Rectal smooth muscle tissue (tissue), 1 donor: ENCODE measurements around the gene TMEM135.
"Not testable (repeated sequence)": the region's sequence is repeated elsewhere in the genome, so short reads cannot be mapped to it uniquely, and the experiment has no call there.

Source experiments
- H3K27ac ChIP-seq: one replicate; pipeline ENCODE4 v1.7.0; 2013; ENCODE audit warnings: low read depth, low read length, inconsistent platforms
- H3K27me3 ChIP-seq: one replicate; pipeline ENCODE4 v1.7.0; 2013; ENCODE audit warnings: low read length; ENCODE audit not compliant: control insufficient read depth, insufficient read depth
- H3K36me3 ChIP-seq: one replicate; pipeline ENCODE4 v1.7.0; 2013; ENCODE audit warnings: low read length; ENCODE audit not compliant: control insufficient read depth, insufficient read depth
- H3K4me1 ChIP-seq: one replicate; pipeline ENCODE4 v1.7.0; 2013; ENCODE audit warnings: low read length; ENCODE audit not compliant: control insufficient read depth, insufficient read depth
- H3K4me3 ChIP-seq: one replicate; pipeline ENCODE4 v1.7.0; 2013; ENCODE audit warnings: low read length
- H3K9ac ChIP-seq: one replicate; pipeline ENCODE4 v1.7.0; 2013; ENCODE audit warnings: low read length

TMEM135 gene

DNA sequence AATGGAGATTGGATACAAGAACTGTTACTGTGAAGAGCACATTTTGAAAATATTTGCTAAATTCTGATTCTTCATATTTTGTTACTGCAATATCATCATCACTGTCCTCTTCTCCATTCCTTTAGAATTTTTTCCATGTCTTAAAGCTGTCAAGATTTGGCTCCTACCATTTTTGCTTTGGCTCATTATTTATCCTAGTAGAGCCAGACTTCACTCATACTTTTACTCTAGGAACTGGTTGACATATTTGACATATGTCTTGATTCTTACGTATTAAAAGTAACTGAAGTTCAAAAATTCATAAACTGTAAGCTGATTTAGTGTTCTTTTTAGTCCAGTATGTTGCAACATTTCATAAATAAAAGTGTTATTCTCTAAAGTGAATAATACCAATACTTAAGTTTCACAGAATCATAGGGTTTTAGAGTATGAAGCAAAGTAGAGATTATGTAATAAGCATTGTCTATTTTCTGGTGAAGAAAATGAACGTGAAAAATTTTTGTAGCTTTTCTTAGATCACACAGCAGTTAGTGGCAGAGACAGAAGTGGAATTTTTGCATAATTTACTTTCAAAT is 225.6 kb downstream of the TMEM135 start:
- Histone ChIP-seq H3K27me3 (no peaks in the 10 kb centered on the region), H3K4me1 (peaks cover 11% of the 10 kb centered on the region), H3K9ac (no peak overlapping the region), H3K4me3 (no peak overlapping the region), H3K27ac (no peak overlapping the region), H3K36me3 (no peaks in the 10 kb centered on the region)

DNA sequence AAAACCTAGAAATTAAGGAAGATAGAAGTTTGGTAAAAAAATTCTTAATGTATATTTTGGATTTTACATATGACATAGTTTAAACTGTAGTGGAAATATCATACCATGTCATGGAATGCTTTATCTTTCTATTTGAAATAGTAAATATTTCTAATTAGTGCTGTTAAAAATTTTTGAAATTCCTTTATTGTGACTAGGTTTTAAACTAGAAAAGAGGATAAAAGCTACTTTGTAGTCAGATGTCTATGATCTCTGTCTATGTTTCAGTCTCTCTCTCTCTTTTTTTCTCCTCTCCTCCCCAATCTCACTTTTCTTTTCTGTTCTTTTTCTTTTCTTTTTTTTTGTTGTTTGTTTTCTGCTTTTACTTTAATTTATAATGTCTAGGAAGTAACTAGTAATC is 226.2 kb downstream of the TMEM135 start:
- Histone ChIP-seq H3K4me3 (no peak overlapping the region), H3K4me1 (peaks cover 11% of the 10 kb centered on the region), H3K36me3 (no peaks in the 10 kb centered on the region), H3K27me3 (no peaks in the 10 kb centered on the region), H3K9ac (no peak overlapping the region), H3K27ac (no peak overlapping the region)

DNA sequence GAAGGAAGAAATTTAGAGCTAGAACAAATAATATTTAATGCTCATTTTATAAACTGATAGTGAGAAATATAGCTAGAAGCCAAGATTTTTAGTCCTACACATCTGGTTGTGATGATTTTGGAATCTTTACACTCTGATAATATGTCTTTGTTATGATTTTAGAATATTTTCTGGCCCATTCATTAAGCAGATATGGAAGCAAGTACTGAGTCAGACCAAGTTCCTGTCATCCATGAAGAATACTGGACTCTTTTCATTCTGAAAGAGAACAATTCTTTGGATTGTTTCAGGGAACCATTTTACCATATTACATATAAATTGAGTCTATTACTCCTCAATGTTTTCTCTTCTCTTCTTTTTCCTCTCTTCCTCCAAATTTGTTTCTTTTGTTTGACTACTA is 227.4 kb downstream of the TMEM135 start:
- Histone ChIP-seq H3K27me3 (no peaks in the 10 kb centered on the region), H3K36me3 (no peaks in the 10 kb centered on the region), H3K4me3 (no peak overlapping the region), H3K27ac (no peak overlapping the region), H3K9ac (no peak overlapping the region), H3K4me1 (peaks cover 11% of the 10 kb centered on the region)

DNA sequence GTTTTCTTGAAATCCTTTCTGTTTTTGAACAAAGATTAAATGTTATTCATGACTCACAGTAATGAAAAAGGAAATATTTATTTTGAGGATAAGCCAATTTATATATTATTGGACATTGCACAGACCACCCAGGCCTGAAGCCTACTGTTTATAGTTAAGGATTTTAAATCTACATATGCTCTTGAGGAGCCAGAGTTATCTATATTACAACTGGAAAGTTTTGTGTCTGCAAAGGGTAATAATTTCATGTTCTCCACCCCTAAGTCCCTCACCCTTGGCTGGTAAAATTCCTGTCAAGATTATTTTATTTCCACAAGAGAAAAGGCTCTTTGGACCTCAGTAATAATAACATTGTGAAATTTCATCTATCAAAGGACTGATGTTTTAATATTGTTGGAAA is 228.2 kb downstream of the TMEM135 start:
- no peak overlapping the region for H3K4me3 ChIP-seq
- no peaks in the 10 kb centered on the region for H3K27me3 ChIP-seq
- no peak overlapping the region for H3K27ac ChIP-seq
- H3K4me1 ChIP-seq = peaks cover 11% of the 10 kb centered on the region
- H3K36me3 ChIP-seq = no peaks in the 10 kb centered on the region
- no peak overlapping the region for H3K9ac ChIP-seq

DNA sequence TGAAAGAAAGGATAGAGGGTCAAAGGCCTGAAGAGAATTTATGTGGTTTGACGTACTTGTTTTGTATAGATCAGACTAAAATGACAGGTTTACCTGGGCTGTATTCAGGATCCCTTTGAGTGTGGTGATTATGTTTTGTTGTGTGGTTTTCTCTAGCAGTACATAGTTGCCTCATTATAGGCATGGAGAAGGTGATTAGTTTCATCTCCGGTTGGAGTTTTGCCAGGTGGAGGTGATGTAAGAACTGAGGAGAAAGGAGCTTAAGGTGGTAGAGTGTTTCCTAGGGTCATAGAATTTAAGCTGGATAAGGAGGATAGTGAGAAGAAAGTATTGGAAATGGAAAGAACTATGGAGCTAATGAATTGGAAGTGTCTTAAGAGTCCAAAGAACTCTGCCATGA is 229.0 kb downstream of the TMEM135 start:
- no peaks in the 10 kb centered on the region for H3K27me3 ChIP-seq
- H3K36me3 ChIP-seq = no peaks in the 10 kb centered on the region
- no peak overlapping the region for H3K4me3 ChIP-seq
- no peak overlapping the region for H3K27ac ChIP-seq
- no peak overlapping the region for H3K9ac ChIP-seq
- peaks cover 11% of the 10 kb centered on the region for H3K4me1 ChIP-seq

DNA sequence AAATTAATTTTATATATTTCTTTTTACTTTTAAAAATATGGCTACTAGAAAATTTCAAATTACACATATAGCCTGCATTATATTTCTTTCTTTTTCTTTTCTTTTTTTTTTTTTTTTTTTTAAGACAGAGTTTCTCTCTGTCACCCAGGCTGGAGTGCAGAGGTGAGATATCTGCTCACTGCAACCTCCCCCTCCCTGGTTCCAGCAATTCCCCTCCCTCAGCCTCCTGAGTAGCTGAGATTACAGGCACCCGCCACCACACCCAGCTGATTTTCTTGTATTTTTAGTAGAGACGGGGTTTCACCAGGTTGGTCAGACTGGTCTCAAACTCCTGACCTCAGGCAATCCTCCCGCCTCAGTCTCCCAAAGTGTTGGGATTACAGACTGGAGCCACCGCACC is 234.2 kb downstream of the TMEM135 start:
- not testable (repeated sequence) for H3K4me1 ChIP-seq, H3K36me3 ChIP-seq, H3K4me3 ChIP-seq, H3K9ac ChIP-seq, H3K27ac ChIP-seq, H3K27me3 ChIP-seq

DNA sequence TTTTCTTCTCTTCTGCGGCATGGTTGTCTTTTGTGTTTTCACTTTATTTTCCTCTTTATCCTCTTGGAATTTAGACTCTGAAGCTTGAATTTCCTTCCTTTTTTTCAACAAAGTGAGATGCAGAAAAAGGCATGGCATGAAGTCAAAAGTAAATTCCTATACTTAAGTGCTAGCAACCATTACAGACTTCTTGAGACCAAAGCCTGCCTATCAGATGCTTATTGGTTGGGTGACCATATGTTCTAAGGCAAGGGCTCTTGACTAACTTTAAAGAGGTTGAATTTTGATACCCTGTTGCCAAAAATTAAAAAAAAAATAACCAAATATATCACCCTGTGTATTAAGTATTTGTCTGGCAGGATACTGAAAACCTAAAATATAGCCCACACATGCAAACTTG is 237.4 kb downstream of the TMEM135 start:
- H3K4me3 ChIP-seq = no peak overlapping the region
- no peaks in the 10 kb centered on the region for H3K36me3 ChIP-seq
- H3K27ac ChIP-seq = no peak overlapping the region
- no peaks in the 10 kb centered on the region for H3K4me1 ChIP-seq
- H3K9ac ChIP-seq = no peak overlapping the region
- no peaks in the 10 kb centered on the region for H3K27me3 ChIP-seq

DNA sequence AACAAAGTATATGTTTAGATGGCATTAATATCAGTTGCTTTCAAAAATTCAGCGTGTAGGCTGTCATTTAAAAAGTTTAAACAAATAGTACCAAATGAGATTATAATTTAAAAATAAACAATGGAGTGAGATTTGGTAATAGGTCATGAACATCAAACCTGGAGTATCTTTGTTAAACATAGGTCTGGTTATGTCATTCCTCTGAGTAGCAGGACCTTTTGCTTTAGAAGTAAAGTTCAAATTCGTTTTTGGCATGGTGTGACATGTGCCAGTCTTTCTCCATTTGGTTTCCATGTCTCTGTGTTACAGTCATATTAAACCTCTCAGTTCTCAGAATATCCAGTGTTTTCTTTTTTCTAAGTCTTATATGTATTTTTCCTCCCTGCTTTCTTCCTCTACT is 242.4 kb downstream of the TMEM135 start:
- Histone ChIP-seq H3K36me3 (no peaks in the 10 kb centered on the region), H3K4me1 (no peaks in the 10 kb centered on the region), H3K27ac (no peak overlapping the region), H3K4me3 (no peak overlapping the region), H3K9ac (no peak overlapping the region), H3K27me3 (no peaks in the 10 kb centered on the region)

DNA sequence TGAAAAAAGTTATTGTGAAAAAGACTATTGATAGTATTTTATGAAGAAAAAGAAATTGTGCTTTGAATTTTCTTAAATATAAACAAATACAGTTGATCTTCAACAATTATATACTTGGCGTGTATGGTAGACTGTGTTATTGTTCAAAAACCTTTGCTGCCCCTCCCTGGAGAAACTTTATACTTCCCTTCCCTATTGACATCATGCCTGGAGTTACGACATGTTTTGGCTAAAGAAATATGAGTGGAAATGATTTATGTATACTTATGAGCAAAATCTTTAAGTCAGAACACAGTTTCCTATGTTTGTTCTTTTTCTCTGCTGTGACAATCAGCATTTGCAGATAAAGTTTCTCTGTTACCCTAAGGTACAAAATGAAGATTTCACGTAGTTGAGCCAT is 243.8 kb downstream of the TMEM135 start:
- Histone ChIP-seq H3K36me3 (no peaks in the 10 kb centered on the region), H3K9ac (no peak overlapping the region), H3K27me3 (no peaks in the 10 kb centered on the region), H3K27ac (no peak overlapping the region), H3K4me3 (no peak overlapping the region), H3K4me1 (no peaks in the 10 kb centered on the region)

DNA sequence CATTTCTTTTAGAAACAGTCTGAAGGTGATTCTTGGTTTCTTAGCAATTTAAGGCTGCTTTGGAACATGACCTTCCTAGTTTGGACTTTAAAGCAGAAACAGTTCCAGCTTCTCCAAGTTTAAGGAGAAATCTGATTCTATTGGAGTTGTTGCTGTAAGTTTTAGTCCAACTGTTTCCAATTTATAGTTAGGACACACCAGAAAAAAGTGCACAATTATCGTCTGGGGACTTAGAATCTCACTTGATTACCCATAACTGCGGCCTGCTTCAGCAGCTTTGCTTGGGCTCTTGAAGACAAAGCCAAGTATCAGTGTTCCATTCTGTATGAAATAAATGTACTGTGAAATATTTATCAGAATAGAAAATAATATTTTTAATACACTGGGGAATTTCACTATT is 246.6 kb downstream of the TMEM135 start:
- H3K36me3 ChIP-seq = no peaks in the 10 kb centered on the region
- no peak overlapping the region for H3K4me3 ChIP-seq
- H3K4me1 ChIP-seq = no peaks in the 10 kb centered on the region
- H3K27ac ChIP-seq = no peak overlapping the region
- no peaks in the 10 kb centered on the region for H3K27me3 ChIP-seq
- no peak overlapping the region for H3K9ac ChIP-seq

DNA sequence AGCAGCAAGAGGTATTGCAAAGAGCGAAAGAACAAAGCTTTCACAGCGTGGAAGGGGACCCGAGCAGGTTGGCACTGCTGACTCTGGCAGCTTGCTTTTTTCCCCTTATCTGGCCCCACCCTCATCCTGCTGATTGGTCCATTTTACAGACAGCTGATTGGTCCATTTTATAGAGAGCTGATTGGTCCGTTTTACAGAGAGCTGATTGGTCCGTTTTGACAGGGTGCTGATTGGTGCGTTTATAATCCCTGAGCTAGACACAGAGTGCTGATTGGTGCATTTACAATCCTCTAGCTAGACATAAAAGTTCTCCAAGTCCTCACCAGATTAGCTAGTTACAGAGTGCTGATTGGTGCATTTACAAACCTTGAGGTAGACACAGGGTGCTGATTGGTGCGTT is 247.9 kb downstream of the TMEM135 start:
- H3K27ac ChIP-seq, H3K4me3 ChIP-seq, H3K27me3 ChIP-seq, H3K4me1 ChIP-seq, H3K36me3 ChIP-seq, H3K9ac ChIP-seq: not testable (repeated sequence)

DNA sequence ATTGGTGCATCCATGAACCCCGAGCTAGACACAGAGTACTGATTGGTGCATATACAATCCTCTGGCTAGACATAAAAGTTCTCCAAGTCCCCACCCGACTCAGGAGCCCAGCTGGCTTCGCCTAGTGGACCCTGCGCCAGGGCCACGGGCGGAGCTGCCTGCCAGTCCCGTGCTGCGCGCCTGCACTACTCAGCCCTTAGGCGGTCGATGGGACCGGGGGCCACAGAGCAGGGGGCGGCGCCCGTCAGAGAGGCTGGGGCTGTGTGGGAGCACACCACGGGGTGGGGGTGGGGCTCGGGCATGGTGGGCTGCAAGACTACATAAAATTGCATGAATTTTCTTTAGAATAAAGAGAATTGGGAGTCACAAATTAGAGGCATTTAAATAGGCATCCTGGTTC is 248.6 kb downstream of the TMEM135 start:
- no peak overlapping the region for H3K9ac ChIP-seq

DNA sequence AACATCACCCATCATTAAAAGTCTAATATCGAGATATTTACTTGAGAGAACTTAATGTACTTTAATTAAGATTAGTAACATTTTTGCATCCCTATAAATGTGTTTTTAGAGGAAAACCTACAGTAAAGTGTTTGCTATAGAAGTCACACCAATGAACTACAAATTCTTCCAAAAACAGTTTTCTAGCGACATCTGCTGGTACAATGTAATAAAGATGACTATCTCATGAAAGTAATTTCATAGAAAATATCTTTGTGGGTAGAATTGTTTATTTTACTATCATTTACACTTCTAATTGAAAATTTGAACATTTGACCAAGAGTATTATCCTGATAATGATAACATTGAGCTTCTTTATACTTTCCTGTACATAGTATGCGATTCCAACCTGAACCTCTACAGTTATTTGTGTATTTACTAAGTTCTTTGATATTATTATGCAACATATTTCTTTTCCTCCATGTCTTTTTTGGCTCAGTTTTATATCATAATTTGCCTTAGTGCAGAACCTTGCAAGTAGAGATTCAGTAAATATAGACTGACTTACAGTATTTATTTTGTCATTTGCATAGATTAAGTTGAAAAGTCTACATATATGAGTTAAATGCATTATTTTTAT is 252.7 kb downstream of the TMEM135 start:
- Histone ChIP-seq H3K27me3 (no peaks in the 10 kb centered on the region), H3K4me1 (no peaks in the 10 kb centered on the region), H3K36me3 (no peaks in the 10 kb centered on the region), H3K4me3 (no peak overlapping the region), H3K27ac (no peak overlapping the region), H3K9ac (no peak overlapping the region)

More for the DNA sequence above, 248.6 kb downstream of the TMEM135 start:
- Histone ChIP-seq H3K4me1 (no peaks in the 10 kb centered on the region), H3K27me3 (no peaks in the 10 kb centered on the region), H3K36me3 (no peaks in the 10 kb centered on the region), H3K4me3 (no peak overlapping the region), H3K27ac (no peak overlapping the region)
